HepG2 (cell line): ENCODE measurements around the gene ARHGAP15. TPM values are rescaled to one million over a fixed set of nuclear protein-coding genes. Genes with fewer than 3 reads are reported as not detected.

Source experiments
- ATAC-seq: fragments of 200-7000 bp; cut with Tn5 transposase; 3 replicates; pipeline ENCODE4 v1.9.1; 2020; ENCODE audit warnings: mild to moderate bottlenecking, moderate library complexity
- BruUV-seq: library from RNA; stranded (reverse); fragments of 400-500 nt; replicated peaks from 2 replicates; lab custom pipeline; 2021; lab: Mats Ljungman, UMichigan
- CTCF ChIA-PET: fragments of 300-600 bp; formaldehyde crosslinking; extraction: SDS; loops from one replicate; lab custom pipeline; 2021; ENCODE audit warnings: low total read pairs, inconsistent platforms, low intra/inter-chr PET ratio; lab: Yijun Ruan, JAX
- POLR2A ChIA-PET: fragments of 350-600 bp; sonication (Branson Sonifier 250); formaldehyde crosslinking; loops from one replicate; lab custom pipeline; 2020; ENCODE audit warnings: antibody characterized with exemption, inconsistent platforms; lab: Yijun Ruan, JAX
- DNase-seq: peaks from one replicate; pipeline ENCODE4 v3.0.0-alpha.2; 2015; ENCODE audit warnings: low spot score
- FAIRE-seq: peaks from 3 replicates; lab custom pipeline; 2011; peaks lifted over from hg19 to GRCh38; lab: Jason Lieb, UNC
- H2AFZ ChIP-seq: one replicate; pipeline ENCODE4 v1.6.1; 2011; ENCODE audit warnings: low read length, inconsistent platforms
- H3K27ac ChIP-seq: fragments of 300-600 bp; 3 replicates; pipeline ENCODE4 v1.8.0; 2011; ENCODE audit warnings: mixed run types, mild to moderate bottlenecking, mixed read lengths, low read length, inconsistent platforms; ENCODE audit not compliant: insufficient read depth; ENCODE audit errors: extremely low read length
- H3K27me3 ChIP-seq, 2 experiments: fragments of 200-600 bp in 1 of 2; 2 replicates in 1 of 2; 3 replicates in 1 of 2; pipeline versions ENCODE4 v1.6.0 to v1.8.0; 2011; ENCODE audit warnings: low read length in 2 of 2, mild to moderate bottlenecking in 2 of 2, moderate library complexity in 2 of 2, inconsistent platforms in 1 of 2; ENCODE audit not compliant: insufficient read depth in 2 of 2, control insufficient read depth in 1 of 2
- H3K36me3 ChIP-seq, 2 experiments: fragments of 200-600 bp in 1 of 2; replicated peaks in 1 of 2; 2 replicates in 1 of 2; 3 replicates in 1 of 2; pipeline versions ENCODE4 v1.5.1 to v1.8.0; 2011; ENCODE audit warnings: low read length in 2 of 2, inconsistent platforms in 1 of 2; ENCODE audit not compliant: insufficient read depth in 2 of 2, control insufficient read depth in 1 of 2
- H3K4me1 ChIP-seq: 2 replicates; pipeline ENCODE4 v1.5.1; 2012; ENCODE audit warnings: low read length, inconsistent platforms; ENCODE audit not compliant: insufficient read depth
- H3K4me2 ChIP-seq: 2 replicates; pipeline ENCODE4 v1.6.0; 2011; ENCODE audit warnings: low read depth, low read length, inconsistent platforms
- H3K4me3 ChIP-seq, 3 experiments: fragments of 200-600 bp in 1 of 3; sonication (generic), shearing (Covaris generic) in 1 of 3; replicated peaks in 1 of 3; 2 replicates each; pipeline ENCODE4 v1.5.1; 2011 to 2016; ENCODE audit warnings: low read length in 3 of 3, inconsistent platforms in 2 of 3, low read depth in 2 of 3, mild to moderate bottlenecking in 2 of 3, control low read depth in 1 of 3, mixed read lengths in 1 of 3; ENCODE audit not compliant: insufficient read depth in 1 of 3
- H3K79me2 ChIP-seq: one replicate; pipeline ENCODE4 v1.6.1; 2011; ENCODE audit warnings: low read length, inconsistent platforms; ENCODE audit not compliant: insufficient read depth
- H3K9ac ChIP-seq: 2 replicates; pipeline ENCODE4 v1.6.0; 2011; ENCODE audit warnings: mild to moderate bottlenecking, low read depth, low read length, inconsistent platforms; ENCODE audit not compliant: insufficient read depth
- H3K9me3 ChIP-seq: 2 replicates; pipeline ENCODE4 v1.5.1; 2012; ENCODE audit warnings: mild to moderate bottlenecking, low read length
- H4K20me1 ChIP-seq: 2 replicates; pipeline ENCODE4 v1.6.0; 2011; ENCODE audit warnings: inconsistent platforms, mild to moderate bottlenecking, low read length, moderate library complexity; ENCODE audit not compliant: insufficient read depth
- CTCF ChIP-seq: sonication (generic); formaldehyde crosslinking; IDR thresholded peaks from 2 replicates; pipeline ENCODE4 v1.5.0; 2020; ENCODE audit warnings: mild to moderate bottlenecking, missing genetic modification reagents, moderate library complexity
- ZNF710 ChIP-seq: sonication (generic); formaldehyde crosslinking; IDR thresholded peaks from 2 replicates; pipeline ENCODE4 v1.5.0; 2020; ENCODE audit warnings: mild to moderate bottlenecking, missing genetic modification reagents, borderline replicate concordance
- WGBS: methylation state at CpG from one replicate; pipeline ENCODE4 v1.1.6; 2017; ENCODE audit warnings: low lambda C conversion rate; 5-methylcytosine and 5-hydroxymethylcytosine counted together
- in situ Hi-C: cut with HindIII; loops from 2 replicates; pipeline ENCODE4 v1.10.0; 2017; ENCODE audit warnings: low pct_unique_long_range_greater_than_20kb; ENCODE audit not compliant: extremely low pct_ligation_motif_present
- intact Hi-C: fragments of 100-400 bp; cut with micrococcal nuclease; formaldehyde crosslinking; loops from one replicate; pipeline ENCODE4 v1.10.0; 2022; ENCODE audit not compliant: unreplicated experiment
- polyA plus RNA-seq, 8 experiments: library from polyadenylated mRNA; depleted of rRNA in 3 of 8; stranded (reverse) in 7 of 8; unstranded in 1 of 8; fragments of >200 nt; fragmentation: Illumina TruSeq in 4 of 8; extraction: Trizol in 4 of 8; gene quantifications; 2 replicates each; pipeline versions ENCODE4 v1.2.1 to v1.2.3, GENCODE V29; 2011 to 2016; ENCODE audit warnings: low read depth in 4 of 8, missing spikeins in 1 of 8, mixed read lengths in 1 of 8; ENCODE audit not compliant: insufficient read depth in 1 of 8
- total RNA-seq, 5 experiments: library from RNA; depleted of rRNA; stranded (reverse); fragments of >200 nt; fragmentation: Illumina TruSeq; extraction: Trizol; gene quantifications; 2 replicates each; pipeline ENCODE4 v1.2.3, GENCODE V29; 2016; ENCODE audit warnings: low read depth in 1 of 5

ARHGAP15 gene
- total and polyA plus RNA-seq, 2 of the 13 experiments (the other 11 are each of a cell fraction or from before 2014, with no cell fraction given), result 0.04 TPM; not detected in 1

DNA sequence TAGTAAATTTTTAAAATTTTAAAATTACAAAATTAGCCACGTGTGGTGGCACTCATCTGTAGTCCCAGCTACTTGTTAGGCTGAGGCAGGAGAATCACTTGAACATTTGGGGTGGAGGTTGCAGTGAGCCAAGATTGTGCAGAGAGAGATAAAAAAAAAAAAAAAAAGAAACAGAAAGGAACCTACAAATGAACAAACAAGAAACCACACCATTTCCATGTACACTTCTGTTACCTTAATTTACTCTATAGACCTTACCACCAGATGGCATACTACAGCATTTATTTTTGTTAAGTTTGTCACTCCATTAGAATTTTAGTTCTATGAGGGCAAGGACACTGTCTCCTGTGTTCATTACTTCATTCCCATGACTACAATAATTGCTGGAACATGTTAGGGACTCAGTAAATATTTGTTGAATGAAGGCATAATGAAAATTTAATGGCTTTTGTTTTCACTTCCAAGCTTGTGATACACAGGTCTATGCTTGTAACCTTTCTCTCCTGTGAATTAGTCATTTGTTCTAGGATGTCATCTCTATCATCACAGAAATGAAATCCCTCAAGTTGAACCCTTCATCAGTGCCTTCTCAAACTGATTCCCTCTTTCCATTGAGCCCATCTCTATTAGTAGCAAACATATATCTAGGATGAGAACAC is 76.0 kb downstream of the ARHGAP15 start:
- Histone ChIP-seq H3K4me1 (no peaks in the 10 kb centered on the region), H3K4me2 (no peak overlapping the region), H4K20me1 (no peaks in the 10 kb centered on the region), H3K9me3 (no peaks in the 10 kb centered on the region), H3K27ac (no peak overlapping the region), H3K79me2 (no peaks in the 10 kb centered on the region), H3K9ac (no peak overlapping the region), H3K4me3 (no peak overlapping the region), H3K36me3 (no peaks in the 10 kb centered on the region), H2AFZ (no peak overlapping the region), H3K27me3 (no peaks in the 10 kb centered on the region)
- FAIRE-seq (peak; percentile 71), ATAC-seq (peak; percentile 49), DNase-seq (peak; percentile 23)
- WGBS, result 30% methylated on average over 1 of the region's 1 CpG
- intact Hi-C loops, result loop anchor here (1.0 kb wide), 2 partner anchors 17 to 54 kb away; no protein-coding TSS in a partner anchor
- BruUV-seq, result no TSS peak
- ChIA-PET CTCF (interaction anchor here (0.8 kb wide), 1 partner anchor 54 kb away, joined by 3 read pairs; no protein-coding TSS in a partner anchor), POLR2A (no interaction called here)
- TF ChIP-seq CTCF (CRISPR knock-in tag) (peak; percentile 36), ZNF710 (CRISPR knock-in tag) (no peak)
- in situ Hi-C loops, result no loop called here
